Astrocyte (in vitro differentiated cells and primary cell): Measurements from ENCODE around the gene JPH4.

Experiments used
- CTCF ChIP-seq: IDR thresholded peaks from 2 replicates; pipeline ENCODE4 v1.5.1; 2011; ENCODE audit warnings: low read depth, mild to moderate bottlenecking, inconsistent platforms, low read length, moderate library complexity; ENCODE audit not compliant: insufficient read depth
- EZH2 ChIP-seq: IDR thresholded peaks from 2 replicates; pipeline ENCODE4 v1.6.1; 2012; ENCODE audit warnings: mild to moderate bottlenecking, low read length, inconsistent platforms; ENCODE audit not compliant: insufficient read depth

GRCh38 chr14:23546450-23547035 is 32.0 kb downstream of the JPH4 start:
- TF ChIP-seq CTCF = no peak
- TF ChIP-seq EZH2 = no peak
